GM23338 (cell line): ENCODE data around the gene TMEM63A. TPM values are rescaled to one million over a fixed set of nuclear protein-coding genes. Genes with fewer than 3 reads are reported as not detected.

ENCODE experiments used
- ATAC-seq: fragments of 200-7000 bp; cut with Tn5 transposase; 3 replicates; pipeline ENCODE4 v1.9.1; 2020
- DNase-seq: peaks from one replicate; pipeline ENCODE4 v3.0.0-alpha.2; 2015; ENCODE audit warnings: low spot score
- H2AFZ ChIP-seq: fragments of 200-600 bp; sonication (generic); 2 replicates; pipeline ENCODE4 v1.8.0; 2016; ENCODE audit warnings: antibody characterized with exemption, mild to moderate bottlenecking, moderate library complexity
- H3F3A ChIP-seq: fragments of 200-600 bp; sonication (generic); replicated peaks from 2 replicates; pipeline ENCODE4 v1.8.0; 2017; ENCODE audit warnings: antibody characterized with exemption, mixed run types, low read depth
- H3K27ac ChIP-seq: fragments of 200-600 bp; sonication (generic); 2 replicates; pipeline ENCODE4 v1.6.1; 2016; ENCODE audit warnings: low read depth
- H3K27me3 ChIP-seq: fragments of 200-600 bp; sonication (generic); 2 replicates; pipeline ENCODE4 v1.8.0; 2016; ENCODE audit warnings: mild to moderate bottlenecking, mixed run types, moderate library complexity; ENCODE audit not compliant: insufficient read depth
- H3K36me3 ChIP-seq: fragments of 200-600 bp; sonication (generic); 2 replicates; pipeline ENCODE4 v1.8.0; 2016; ENCODE audit warnings: mild to moderate bottlenecking; ENCODE audit not compliant: insufficient read depth
- H3K4me1 ChIP-seq: fragments of 200-600 bp; sonication (generic); 2 replicates; pipeline ENCODE4 v1.8.0; 2016; ENCODE audit warnings: mild to moderate bottlenecking, moderate library complexity; ENCODE audit not compliant: insufficient read depth
- H3K4me2 ChIP-seq: fragments of 200-600 bp; sonication (generic); 2 replicates; pipeline ENCODE4 v1.7.1; 2017; ENCODE audit warnings: mixed run types
- H3K4me3 ChIP-seq: fragments of 200-600 bp; sonication (generic); 2 replicates; pipeline ENCODE4 v1.6.1; 2016; ENCODE audit warnings: mixed run types
- H3K79me2 ChIP-seq: fragments of 200-600 bp; sonication (generic); replicated peaks from 2 replicates; pipeline ENCODE4 v1.8.0; 2017; ENCODE audit warnings: mild to moderate bottlenecking; ENCODE audit not compliant: insufficient read depth
- H3K9me2 ChIP-seq: fragments of 200-600 bp; sonication (generic); 2 replicates; pipeline ENCODE4 v1.8.0; 2017; ENCODE audit not compliant: insufficient read depth
- H4K20me1 ChIP-seq: fragments of 200-600 bp; sonication (generic); replicated peaks from 2 replicates; pipeline ENCODE4 v1.8.0; 2017; ENCODE audit warnings: mild to moderate bottlenecking; ENCODE audit not compliant: insufficient read depth
- H3K27ac Mint-ChIP-seq: 2 replicates; pipeline ENCODE4 v1.8.0; 2020; ENCODE audit warnings: inconsistent platforms, mild to moderate bottlenecking, moderate library complexity, mixed read lengths
- H3K27me3 Mint-ChIP-seq: 3 replicates; pipeline ENCODE4 v1.8.0; 2022; ENCODE audit warnings: low read depth, mild to moderate bottlenecking, moderate library complexity, mixed read lengths, inconsistent platforms; ENCODE audit not compliant: insufficient read depth, poor library complexity
- H3K36me3 Mint-ChIP-seq: 3 replicates; pipeline ENCODE4 v1.8.0; 2021; ENCODE audit warnings: low read depth, mild to moderate bottlenecking, inconsistent platforms, moderate library complexity, mixed read lengths
- H3K4me1 Mint-ChIP-seq: 3 replicates; pipeline ENCODE4 v1.8.0; 2020; ENCODE audit warnings: mild to moderate bottlenecking, inconsistent platforms, mixed read lengths
- H3K4me3 Mint-ChIP-seq: 3 replicates; pipeline ENCODE4 v1.8.0; 2021; ENCODE audit warnings: moderate library complexity, mild to moderate bottlenecking, inconsistent platforms, mixed read lengths
- H3K9me3 Mint-ChIP-seq: 3 replicates; pipeline ENCODE4 v1.8.0; 2020; ENCODE audit warnings: moderate library complexity, mild to moderate bottlenecking, inconsistent platforms, mixed read lengths
- CREB1 ChIP-seq: fragments of 250-450 bp; sonication (Bioruptor Pico); IDR thresholded peaks from 2 replicates; pipeline ENCODE4 v1.5.0; 2020; ENCODE audit warnings: low read depth, mild to moderate bottlenecking, moderate library complexity
- EZH2 ChIP-seq: fragments of 200-600 bp; sonication (generic); IDR thresholded peaks from one replicate; pipeline ENCODE4 v1.8.0; 2017; ENCODE audit warnings: antibody characterized with exemption, mild to moderate bottlenecking, low read depth; ENCODE audit not compliant: unreplicated experiment
- EZH2phosphoT487 ChIP-seq: fragments of 200-600 bp; sonication (generic); IDR thresholded peaks from one replicate; pipeline ENCODE4 v1.8.1; 2018; ENCODE audit warnings: antibody characterized with exemption; ENCODE audit not compliant: unreplicated experiment
- JUNB ChIP-seq: IDR thresholded peaks from one replicate; pipeline ENCODE4 v1.6.1; 2016; ENCODE audit warnings: antibody characterized with exemption; ENCODE audit not compliant: unreplicated experiment
- NANOG ChIP-seq: IDR thresholded peaks from 2 replicates; pipeline ENCODE4 v1.6.1; 2016; ENCODE audit warnings: antibody characterized with exemption, borderline replicate concordance
- POLR2AphosphoS5 ChIP-seq: IDR thresholded peaks from 2 replicates; pipeline ENCODE4 v1.6.1; 2016; ENCODE audit warnings: antibody characterized with exemption, low read depth
- STAT1 ChIP-seq: IDR thresholded peaks from one replicate; pipeline ENCODE4 v1.6.1; 2016; ENCODE audit warnings: antibody characterized with exemption; ENCODE audit not compliant: unreplicated experiment
- ZNF331 ChIP-seq: fragments of 250-450 bp; sonication (Bioruptor Pico); IDR thresholded peaks from 2 replicates; pipeline ENCODE4 v1.5.0; 2020; ENCODE audit warnings: low read depth, mild to moderate bottlenecking, moderate library complexity
- polyA plus RNA-seq: library from polyadenylated mRNA; unstranded; fragments of >200 nt; fragmentation: Nextera tagmentation; extraction: Ambion mirVana; gene quantifications from 2 replicates; pipeline ENCODE4 v1.2.1, GENCODE V29; 2016
- total RNA-seq: library from RNA; depleted of rRNA; stranded (reverse); fragments of >200 nt; shearing (Covaris generic); gene quantifications from 2 replicates; pipeline ENCODE4 v1.2.3, GENCODE V29; 2014
- TF ChIP-seq, protein P1 (sequence below), 2 experiments: fragments of 200-600 bp in 1 of 2; sonication (generic) in 1 of 2; conservative IDR thresholded peaks; 2 replicates each; pipeline versions ENCODE4 v1.5.1 to v1.6.1; 2016 to 2017; ENCODE audit warnings: antibody characterized with exemption in 2 of 2, low read depth in 2 of 2, mild to moderate bottlenecking in 2 of 2, moderate library complexity in 1 of 2
- TF ChIP-seq, protein P2 (sequence below): IDR thresholded peaks from 2 replicates; pipeline ENCODE4 v1.6.1; 2016; ENCODE audit warnings: antibody characterized with exemption
- TF ChIP-seq, protein P3 (sequence below): IDR thresholded peaks from one replicate; pipeline ENCODE4 v1.6.1; 2018; ENCODE audit warnings: antibody characterized with exemption; ENCODE audit not compliant: unreplicated experiment

The TMEM63A gene
- total and polyA plus RNA-seq, 2 experiments from 2014 or later = 31.7 to 76.9 TPM

DNA sequence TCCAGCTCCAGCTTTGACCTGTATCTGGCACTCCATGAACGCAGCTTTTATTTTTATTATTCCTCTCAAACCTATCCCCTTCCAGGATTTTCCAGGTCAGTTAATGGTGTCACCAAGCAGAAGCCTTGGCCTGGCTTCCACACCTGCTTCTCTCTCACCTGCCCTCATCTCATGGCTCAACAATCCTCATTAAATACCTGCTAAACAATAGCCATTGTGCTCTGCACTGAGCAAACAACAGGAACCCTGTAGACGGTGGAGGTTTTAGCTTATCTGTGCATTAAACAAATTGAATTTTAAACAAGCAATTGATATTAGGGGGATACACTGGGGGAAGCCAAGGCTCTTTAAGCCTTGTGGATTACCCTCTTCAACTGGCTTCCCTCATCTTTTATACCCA is 26.6 kb upstream of the TMEM63A start:
- peaks cover 16% of the 10 kb centered on the region for H3K27me3 Mint-ChIP-seq
- no peak for TF ChIP-seq EZH2
- TF ChIP-seq JUNB = no peak
- TF ChIP-seq, protein P1, sequence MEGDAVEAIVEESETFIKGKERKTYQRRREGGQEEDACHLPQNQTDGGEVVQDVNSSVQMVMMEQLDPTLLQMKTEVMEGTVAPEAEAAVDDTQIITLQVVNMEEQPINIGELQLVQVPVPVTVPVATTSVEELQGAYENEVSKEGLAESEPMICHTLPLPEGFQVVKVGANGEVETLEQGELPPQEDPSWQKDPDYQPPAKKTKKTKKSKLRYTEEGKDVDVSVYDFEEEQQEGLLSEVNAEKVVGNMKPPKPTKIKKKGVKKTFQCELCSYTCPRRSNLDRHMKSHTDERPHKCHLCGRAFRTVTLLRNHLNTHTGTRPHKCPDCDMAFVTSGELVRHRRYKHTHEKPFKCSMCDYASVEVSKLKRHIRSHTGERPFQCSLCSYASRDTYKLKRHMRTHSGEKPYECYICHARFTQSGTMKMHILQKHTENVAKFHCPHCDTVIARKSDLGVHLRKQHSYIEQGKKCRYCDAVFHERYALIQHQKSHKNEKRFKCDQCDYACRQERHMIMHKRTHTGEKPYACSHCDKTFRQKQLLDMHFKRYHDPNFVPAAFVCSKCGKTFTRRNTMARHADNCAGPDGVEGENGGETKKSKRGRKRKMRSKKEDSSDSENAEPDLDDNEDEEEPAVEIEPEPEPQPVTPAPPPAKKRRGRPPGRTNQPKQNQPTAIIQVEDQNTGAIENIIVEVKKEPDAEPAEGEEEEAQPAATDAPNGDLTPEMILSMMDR (conservative IDR thresholded peaks at IDR 0.05; ENCODE audit: low read depth in 2 of 2) = no peak
- TF ChIP-seq NANOG = no peak
- no peak for TF ChIP-seq ZNF331
- TF ChIP-seq, protein P2, sequence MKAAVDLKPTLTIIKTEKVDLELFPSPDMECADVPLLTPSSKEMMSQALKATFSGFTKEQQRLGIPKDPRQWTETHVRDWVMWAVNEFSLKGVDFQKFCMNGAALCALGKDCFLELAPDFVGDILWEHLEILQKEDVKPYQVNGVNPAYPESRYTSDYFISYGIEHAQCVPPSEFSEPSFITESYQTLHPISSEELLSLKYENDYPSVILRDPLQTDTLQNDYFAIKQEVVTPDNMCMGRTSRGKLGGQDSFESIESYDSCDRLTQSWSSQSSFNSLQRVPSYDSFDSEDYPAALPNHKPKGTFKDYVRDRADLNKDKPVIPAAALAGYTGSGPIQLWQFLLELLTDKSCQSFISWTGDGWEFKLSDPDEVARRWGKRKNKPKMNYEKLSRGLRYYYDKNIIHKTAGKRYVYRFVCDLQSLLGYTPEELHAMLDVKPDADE = no peak
- no peak for TF ChIP-seq STAT1
- DNase-seq (no peak), ATAC-seq (peak; percentile 10; the same call in 1 of the 3 replicates)
- H3K4me1 Mint-ChIP-seq = peaks cover 23% of the 10 kb centered on the region
- Histone ChIP-seq H3K4me2 (no peak overlapping the region), H3K79me2 (no peaks in the 10 kb centered on the region), H3K4me1 (peaks cover 11% of the 10 kb centered on the region), H2AFZ (no peak overlapping the region), H4K20me1 (no peaks in the 10 kb centered on the region), H3K4me3 (no peak overlapping the region), H3K27me3 (no peaks in the 10 kb centered on the region), H3K36me3 (no peaks in the 10 kb centered on the region), H3F3A (no peaks in the 10 kb centered on the region), H3K9me2 (no peaks in the 10 kb centered on the region), H3K27ac (no peak overlapping the region)
- H3K36me3 Mint-ChIP-seq = no peaks in the 10 kb centered on the region; the same call in 2 of the 3 replicates
- H3K27ac Mint-ChIP-seq = no peak overlapping the region
- no peaks in the 10 kb centered on the region; the same call in 2 of the 3 replicates for H3K9me3 Mint-ChIP-seq
- no peak overlapping the region for H3K4me3 Mint-ChIP-seq

DNA sequence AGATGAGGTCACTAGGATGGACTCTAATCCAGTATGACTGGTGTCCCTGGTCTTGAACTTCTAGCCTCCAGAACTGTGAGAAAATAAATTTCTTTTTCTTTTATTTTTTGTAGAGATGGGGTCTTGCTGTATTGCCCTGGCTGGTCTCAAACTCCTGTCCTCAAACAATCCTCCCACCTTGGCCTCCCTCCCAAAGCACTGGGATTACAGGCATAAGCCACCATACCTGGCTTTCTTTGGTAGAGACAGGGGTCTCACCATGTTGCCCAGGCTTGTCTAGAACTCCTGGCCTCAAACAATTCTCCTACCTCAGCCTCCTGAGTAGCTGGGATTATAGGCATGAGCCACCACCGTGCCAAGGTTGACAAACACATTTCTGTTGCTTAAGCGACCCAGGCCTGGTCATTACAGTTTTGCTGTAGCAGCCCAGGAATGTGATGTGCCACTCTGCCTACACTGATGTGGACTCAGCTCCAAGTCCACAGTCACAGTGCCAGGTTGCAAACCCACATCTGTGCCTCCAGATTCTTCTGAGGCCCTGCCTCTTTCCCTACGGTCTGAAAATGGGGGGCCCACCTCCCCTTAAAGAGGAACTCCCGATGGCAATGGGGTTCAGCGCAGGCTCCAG is 25.9 kb upstream of the TMEM63A start:
- Histone ChIP-seq H2AFZ (no peak overlapping the region), H4K20me1 (no peaks in the 10 kb centered on the region), H3K4me1 (peaks cover 11% of the 10 kb centered on the region), H3K36me3 (no peaks in the 10 kb centered on the region), H3K27ac (no peak overlapping the region), H3K79me2 (no peaks in the 10 kb centered on the region), H3K4me3 (no peak overlapping the region), H3K27me3 (no peaks in the 10 kb centered on the region), H3K4me2 (no peak overlapping the region), H3F3A (no peaks in the 10 kb centered on the region), H3K9me2 (no peaks in the 10 kb centered on the region)
- ATAC-seq (no peak), DNase-seq (no peak)
- Mint-ChIP-seq H3K4me3 (no peak overlapping the region), H3K27ac (no peak overlapping the region), H3K9me3 (no peaks in the 10 kb centered on the region; the same call in 1 of the 3 replicates), H3K36me3 (no peaks in the 10 kb centered on the region; the same call in 2 of the 3 replicates), H3K4me1 (peaks cover 21% of the 10 kb centered on the region), H3K27me3 (peaks cover 16% of the 10 kb centered on the region)
- no peak for TF ChIP-seq ZNF331
- TF ChIP-seq CREB1 = no peak
- TF ChIP-seq, protein P1 (conservative IDR thresholded peaks at IDR 0.05; ENCODE audit: low read depth in 2 of 2) = no peak
- TF ChIP-seq, protein P3, sequence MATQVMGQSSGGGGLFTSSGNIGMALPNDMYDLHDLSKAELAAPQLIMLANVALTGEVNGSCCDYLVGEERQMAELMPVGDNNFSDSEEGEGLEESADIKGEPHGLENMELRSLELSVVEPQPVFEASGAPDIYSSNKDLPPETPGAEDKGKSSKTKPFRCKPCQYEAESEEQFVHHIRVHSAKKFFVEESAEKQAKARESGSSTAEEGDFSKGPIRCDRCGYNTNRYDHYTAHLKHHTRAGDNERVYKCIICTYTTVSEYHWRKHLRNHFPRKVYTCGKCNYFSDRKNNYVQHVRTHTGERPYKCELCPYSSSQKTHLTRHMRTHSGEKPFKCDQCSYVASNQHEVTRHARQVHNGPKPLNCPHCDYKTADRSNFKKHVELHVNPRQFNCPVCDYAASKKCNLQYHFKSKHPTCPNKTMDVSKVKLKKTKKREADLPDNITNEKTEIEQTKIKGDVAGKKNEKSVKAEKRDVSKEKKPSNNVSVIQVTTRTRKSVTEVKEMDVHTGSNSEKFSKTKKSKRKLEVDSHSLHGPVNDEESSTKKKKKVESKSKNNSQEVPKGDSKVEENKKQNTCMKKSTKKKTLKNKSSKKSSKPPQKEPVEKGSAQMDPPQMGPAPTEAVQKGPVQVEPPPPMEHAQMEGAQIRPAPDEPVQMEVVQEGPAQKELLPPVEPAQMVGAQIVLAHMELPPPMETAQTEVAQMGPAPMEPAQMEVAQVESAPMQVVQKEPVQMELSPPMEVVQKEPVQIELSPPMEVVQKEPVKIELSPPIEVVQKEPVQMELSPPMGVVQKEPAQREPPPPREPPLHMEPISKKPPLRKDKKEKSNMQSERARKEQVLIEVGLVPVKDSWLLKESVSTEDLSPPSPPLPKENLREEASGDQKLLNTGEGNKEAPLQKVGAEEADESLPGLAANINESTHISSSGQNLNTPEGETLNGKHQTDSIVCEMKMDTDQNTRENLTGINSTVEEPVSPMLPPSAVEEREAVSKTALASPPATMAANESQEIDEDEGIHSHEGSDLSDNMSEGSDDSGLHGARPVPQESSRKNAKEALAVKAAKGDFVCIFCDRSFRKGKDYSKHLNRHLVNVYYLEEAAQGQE = no peak
- no peak for TF ChIP-seq EZH2
- TF ChIP-seq EZH2phosphoT487 = no peak
- no peak for TF ChIP-seq STAT1
- TF ChIP-seq, protein P2 = no peak
- TF ChIP-seq POLR2AphosphoS5 = no peak
- no peak for TF ChIP-seq NANOG
